HG03575 (cell line): ENCODE data around the gene CSMD2.

Experiments
- ATAC-seq: cut with Tn5 transposase; IDR thresholded peaks from one replicate; pipeline ENCODE4 v1.9.1; 2021; ENCODE audit not compliant: unreplicated experiment, insufficient number of reproducible peaks, low FRiP score; ENCODE audit errors: extremely low read depth

CSMD2 gene

GRCh38 chr1:34066166-34066565, 98.9 kb downstream of the CSMD2 start:
- no peak for ATAC-seq

DNA sequence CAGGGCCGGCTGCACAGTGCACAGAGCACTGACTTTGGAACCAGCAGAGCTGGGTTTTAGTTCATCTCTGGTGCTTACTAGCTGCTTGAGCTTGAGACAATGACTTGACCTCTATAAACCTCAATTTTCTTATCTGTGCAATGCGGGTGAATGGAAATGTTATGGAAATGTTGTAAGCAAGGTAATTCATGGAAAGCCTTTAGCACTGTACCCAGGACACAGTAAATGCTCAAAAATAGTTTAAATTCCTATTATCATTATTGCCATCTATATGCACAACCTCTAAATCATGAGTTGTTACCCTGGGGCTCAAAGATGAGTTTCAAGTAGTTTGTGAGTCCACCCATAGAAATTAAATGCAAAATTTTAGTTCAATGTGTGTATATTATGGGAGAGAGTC, 99.5 kb downstream of the CSMD2 start:
- ATAC-seq: no peak

GRCh38 chr1:34060901-34061415, 104.1 kb downstream of the CSMD2 start:
- ATAC-seq: no peak

DNA sequence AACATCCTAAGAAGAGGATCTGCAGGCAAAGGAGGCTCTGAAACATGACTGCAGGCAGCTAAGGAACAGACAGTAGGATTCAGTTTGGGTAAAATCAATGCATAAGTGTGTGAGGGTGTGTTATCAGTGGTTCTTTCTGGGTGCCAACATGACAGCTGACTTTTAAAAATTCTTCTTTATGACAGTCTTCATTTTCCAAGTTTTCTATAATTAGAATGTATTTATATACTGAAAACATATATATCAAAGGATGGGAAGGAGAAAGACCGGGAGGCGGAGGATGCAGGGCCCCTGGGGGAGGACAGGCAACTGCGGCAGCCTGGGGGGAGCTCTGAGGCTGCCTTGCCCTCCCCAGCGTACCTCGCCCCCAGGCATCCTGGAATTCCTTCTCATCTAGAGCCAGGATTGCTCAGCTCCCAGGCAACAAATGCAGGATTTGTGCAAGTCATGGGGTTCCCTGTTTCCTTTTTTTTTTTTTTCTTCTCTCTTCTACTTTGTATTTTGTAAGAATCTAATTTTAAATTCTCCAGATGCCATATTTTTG, 104.8 kb downstream of the CSMD2 start:
- no peak for ATAC-seq

DNA sequence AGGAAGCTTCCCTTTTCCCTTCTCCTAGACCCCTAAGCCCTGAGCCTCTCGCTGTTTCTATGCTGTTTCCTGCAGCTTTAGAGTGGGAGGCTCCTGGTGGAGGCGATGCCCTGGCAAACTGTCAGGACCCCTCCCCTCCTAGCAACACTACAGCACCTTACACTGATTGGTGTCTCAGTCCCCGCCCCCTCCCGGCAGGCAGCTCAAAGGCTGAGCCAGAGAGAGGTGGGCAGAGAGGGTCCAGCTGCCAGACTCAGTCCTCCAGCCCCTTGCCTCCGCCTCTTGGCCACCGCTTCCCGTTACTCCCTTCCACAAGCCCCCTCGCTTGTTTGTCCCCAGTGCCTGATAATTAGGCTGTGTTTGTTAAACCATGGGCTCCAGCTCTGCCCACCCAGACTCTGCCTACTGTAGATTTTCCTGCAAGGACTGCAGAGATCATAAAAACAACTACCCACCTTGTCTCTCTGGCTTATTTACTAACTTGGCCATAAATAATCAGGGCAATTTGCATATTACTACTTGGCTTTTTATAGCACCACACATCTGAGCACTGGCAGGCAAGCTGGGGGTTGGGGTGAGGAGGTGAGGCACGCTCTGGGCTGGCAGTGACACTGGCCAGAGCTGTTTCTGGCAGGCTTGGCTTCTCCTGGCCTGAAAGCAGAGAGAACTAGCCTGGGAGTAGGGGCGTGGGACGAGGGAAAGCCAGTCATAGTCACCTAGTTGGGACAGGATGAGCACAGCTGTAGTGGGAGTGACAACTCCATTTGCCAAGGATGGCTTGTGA, 107.5 kb downstream of the CSMD2 start:
- no peak for ATAC-seq

GRCh38 chr1:34055818-34056217, 109.2 kb downstream of the CSMD2 start:
- no peak for ATAC-seq

DNA sequence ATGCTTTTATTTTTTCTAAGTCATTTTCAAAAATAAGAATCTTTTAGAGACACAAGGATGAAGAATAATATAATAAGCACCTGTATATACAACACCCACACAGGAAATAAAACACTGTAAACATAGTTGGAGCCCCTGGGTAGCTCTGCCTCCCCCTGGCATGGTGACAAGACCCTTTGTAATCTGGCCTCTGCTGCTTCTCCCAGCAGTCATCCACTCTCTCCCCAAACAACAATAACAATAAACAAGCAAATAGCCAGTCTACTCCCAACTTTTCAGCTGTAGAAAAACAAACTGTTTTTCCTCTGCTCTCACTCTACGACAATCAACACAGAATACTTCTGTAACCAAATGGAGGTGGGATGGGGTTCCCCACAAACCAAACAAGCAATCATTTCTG, 110.1 kb downstream of the CSMD2 start:
- ATAC-seq: no peak

- ATAC-seq: no peak
These were observed 111.4 kb downstream of the CSMD2 start for GRCh38 chr1:34053660-34054059.

DNA sequence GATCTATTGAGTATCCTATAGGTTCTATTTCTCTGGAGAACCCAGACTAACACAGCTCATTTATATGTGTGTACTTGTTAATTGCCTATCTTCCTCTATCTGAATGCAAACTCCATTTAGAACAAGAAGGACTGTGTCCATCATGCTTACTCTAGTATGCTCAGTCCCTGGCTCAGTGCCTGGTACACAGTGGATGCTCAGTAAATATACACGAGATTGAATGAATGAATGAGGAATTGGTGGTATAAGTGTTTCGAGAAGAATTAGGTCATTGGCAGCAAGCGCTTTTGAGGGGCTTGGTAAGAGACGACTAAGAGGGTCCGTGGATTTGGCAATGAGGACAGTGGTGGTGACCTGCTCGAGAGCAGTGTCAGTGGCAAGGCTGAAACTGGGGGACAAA, 112.5 kb downstream of the CSMD2 start:
- ATAC-seq: no peak

DNA sequence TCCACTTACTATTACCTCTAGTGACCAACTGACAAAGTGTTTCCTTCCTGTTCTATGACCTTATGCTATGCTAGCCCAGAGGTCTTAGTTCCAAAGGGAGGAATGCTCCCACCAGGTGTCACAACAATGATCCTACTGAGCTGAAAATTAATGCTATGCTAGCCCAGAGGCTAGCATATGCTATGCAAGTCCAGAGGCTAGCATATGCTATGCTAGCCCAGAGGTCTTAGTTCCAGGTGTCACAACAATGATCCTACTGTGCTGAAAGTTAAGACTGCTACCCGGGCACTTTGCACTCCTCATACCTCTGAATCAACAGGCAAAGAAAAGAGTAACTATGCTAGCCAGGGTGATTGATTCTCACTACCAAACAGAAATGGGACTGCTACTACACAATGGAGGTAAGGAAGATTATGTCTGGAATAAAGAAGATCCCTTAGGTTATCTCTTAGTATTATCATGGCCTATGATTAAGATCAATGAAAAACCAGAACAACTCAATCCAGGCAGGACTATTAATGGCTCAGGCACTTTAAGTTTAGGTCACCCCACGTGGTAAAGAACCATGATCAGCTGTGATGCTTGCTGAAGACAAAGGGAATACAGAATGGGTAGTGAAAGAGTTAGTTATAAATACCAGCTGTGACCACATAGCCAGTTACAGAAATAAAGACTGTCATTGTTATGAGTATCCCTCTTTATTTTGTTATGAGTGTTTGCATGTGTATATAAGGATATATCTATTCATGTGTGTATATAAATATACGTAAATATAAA, 114.1 kb downstream of the CSMD2 start:
- ATAC-seq: no peak

DNA sequence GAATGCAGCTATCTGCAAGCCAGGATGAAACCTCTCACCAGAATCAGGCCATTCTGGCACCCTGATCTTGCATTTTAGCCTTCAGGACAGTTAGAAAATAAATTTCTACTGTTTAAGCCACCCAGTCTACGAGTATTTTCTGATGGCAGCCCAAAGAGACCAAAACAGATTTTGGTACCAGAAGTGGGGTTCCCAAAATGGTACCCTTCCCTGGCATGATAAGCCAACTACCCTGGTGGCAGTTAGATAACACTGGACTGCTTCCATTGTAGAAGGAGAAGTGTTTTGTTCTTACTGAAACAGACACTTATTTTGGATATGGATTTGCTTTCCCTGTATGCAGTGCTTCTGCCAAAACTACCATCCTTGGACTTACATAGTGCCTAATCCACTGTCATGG, 115.0 kb downstream of the CSMD2 start:
- ATAC-seq: no peak

GRCh38 chr1:34049477-34049876, 115.6 kb downstream of the CSMD2 start:
- no peak for ATAC-seq

DNA sequence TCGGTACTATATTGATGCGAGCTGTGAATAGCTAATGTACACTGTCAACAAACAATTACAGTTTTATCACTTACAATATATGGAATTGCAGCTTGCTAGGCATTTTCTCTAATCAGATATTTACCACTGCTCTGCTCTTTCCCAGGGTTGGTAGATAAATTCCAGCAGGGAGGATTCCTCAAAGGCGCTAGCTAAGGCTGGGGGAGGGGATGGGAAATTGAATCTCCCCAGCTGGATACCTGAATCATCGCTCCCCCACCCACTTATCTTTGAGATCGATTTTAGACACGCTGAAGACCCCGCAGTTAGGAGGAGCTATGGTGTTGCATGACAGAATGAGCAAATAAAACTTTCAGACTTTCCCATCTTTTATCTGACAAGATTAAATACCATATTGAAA, 127.2 kb downstream of the CSMD2 start:
- ATAC-seq: no peak

DNA sequence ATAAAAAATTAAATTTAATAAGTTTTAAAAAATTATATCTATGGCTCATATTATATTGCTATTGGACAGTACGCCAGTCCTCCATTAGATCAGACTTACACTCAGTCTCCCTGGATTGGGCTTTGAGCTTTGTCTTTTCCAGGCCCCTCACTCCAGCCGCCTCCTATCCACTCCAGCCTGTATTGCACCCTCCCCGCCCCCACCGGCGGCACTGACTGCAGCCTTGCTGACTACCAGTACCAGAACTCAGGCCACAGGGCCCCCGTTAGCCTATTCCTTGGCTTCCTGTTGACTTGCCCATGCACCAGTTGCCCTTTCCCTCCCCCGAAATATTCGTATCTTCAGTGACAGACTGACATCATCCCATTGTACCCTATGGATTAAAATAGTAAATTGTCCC, 127.9 kb downstream of the CSMD2 start:
- ATAC-seq: no peak

GRCh38 chr1:34034036-34034435, 131.0 kb downstream of the CSMD2 start:
- no peak for ATAC-seq

- ATAC-seq: no peak
These were observed 135.1 kb downstream of the CSMD2 start for GRCh38 chr1:34029954-34030353.

DNA sequence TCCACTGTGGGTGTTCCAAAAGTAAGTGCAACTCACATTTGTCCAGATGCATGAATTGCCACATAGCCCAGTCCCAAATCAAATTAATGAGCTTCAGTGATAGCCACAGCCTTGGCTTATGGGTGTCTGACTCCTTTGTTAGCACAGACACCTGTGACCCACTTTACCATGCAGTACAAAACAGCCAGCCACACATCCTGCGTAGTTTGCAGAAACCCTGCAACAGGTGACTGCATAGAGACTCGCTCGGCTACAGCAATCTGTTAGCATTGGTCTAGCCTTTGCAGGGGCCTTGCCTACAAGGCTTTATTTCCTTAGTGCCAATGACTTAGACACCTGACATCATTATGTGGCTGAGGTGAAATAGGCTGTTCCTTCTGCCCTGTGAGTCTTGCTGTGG, 135.5 kb downstream of the CSMD2 start:
- ATAC-seq: no peak

GRCh38 chr1:34028381-34029055, 136.5 kb downstream of the CSMD2 start:
- no peak for ATAC-seq

DNA sequence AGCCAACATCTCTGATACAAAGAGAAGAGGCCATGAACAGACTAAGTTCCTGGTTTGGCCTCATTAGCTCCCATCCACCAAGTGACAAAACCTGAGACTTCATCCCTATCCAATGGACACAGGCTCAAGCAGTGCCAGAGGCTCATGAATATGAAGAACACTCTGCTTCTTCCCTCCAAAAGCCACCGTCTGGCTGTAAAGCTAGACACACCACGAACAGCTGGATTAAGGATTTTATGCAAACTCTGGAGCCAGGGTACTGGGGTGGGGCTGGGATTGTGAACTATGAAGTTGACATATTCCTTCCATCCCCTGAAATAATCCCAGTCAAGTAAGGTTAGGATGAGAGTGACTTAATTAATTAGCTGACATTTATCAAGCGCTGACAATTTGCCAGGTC, 139.4 kb downstream of the CSMD2 start:
- no peak for ATAC-seq
